BE2C (cell line): ENCODE measurements around the gene ARFRP1.

Experiments used
- DNase-seq: peaks from one replicate; pipeline ENCODE4 v3.0.0-alpha.2; 2020
- H3K27me3 ChIP-seq: fragments of 250-450 bp; sonication (Bioruptor Pico); 2 replicates; pipeline ENCODE4 v1.5.1; 2020; ENCODE audit warnings: mild to moderate bottlenecking
- H3K36me3 ChIP-seq: fragments of 250-450 bp; sonication (Bioruptor Pico); 2 replicates; pipeline ENCODE4 v1.5.1; 2020; ENCODE audit warnings: mild to moderate bottlenecking
- H3K4me1 ChIP-seq: fragments of 250-450 bp; sonication (Bioruptor Pico); 2 replicates; pipeline ENCODE4 v1.5.1; 2020
- H3K4me3 ChIP-seq: 2 replicates; pipeline ENCODE4 v1.5.1; 2011; ENCODE audit warnings: low read depth, low read length
- H3K9me3 ChIP-seq: fragments of 250-450 bp; sonication (Bioruptor Pico); 2 replicates; pipeline ENCODE4 v1.5.1; 2020
- CTCF ChIP-seq: IDR thresholded peaks from 2 replicates; pipeline ENCODE4 v1.5.1; 2012; ENCODE audit warnings: mild to moderate bottlenecking, low read depth, low read length

The ARFRP1 gene

GRCh38 chr20:63689046-63690002 lies 18.5 kb downstream of the ARFRP1 start:
- no peaks in the 10 kb centered on the region for H3K9me3 ChIP-seq
- no peak for DNase-seq
- H3K4me3 ChIP-seq = no peak overlapping the region
- peaks cover 9% of the 10 kb centered on the region for H3K36me3 ChIP-seq
- TF ChIP-seq CTCF = no peak
- no peaks in the 10 kb centered on the region for H3K27me3 ChIP-seq
- H3K4me1 ChIP-seq = no peaks in the 10 kb centered on the region

- Histone ChIP-seq H3K36me3 (peaks cover 9% of the 10 kb centered on the region), H3K9me3 (no peaks in the 10 kb centered on the region), H3K27me3 (no peaks in the 10 kb centered on the region), H3K4me3 (no peak overlapping the region), H3K4me1 (no peaks in the 10 kb centered on the region)
- no peak for TF ChIP-seq CTCF
- no peak for DNase-seq
Observed at GRCh38 chr20:63688228-63689045, 19.3 kb downstream of the ARFRP1 start.

GRCh38 chr20:63687419-63688178 lies 20.2 kb downstream of the ARFRP1 start:
- Histone ChIP-seq H3K4me3 (no peak overlapping the region), H3K27me3 (no peaks in the 10 kb centered on the region), H3K4me1 (no peaks in the 10 kb centered on the region), H3K36me3 (peaks cover 18% of the 10 kb centered on the region), H3K9me3 (no peaks in the 10 kb centered on the region)
- DNase-seq = no peak
- TF ChIP-seq CTCF = no peak

- no peak for DNase-seq
- H3K36me3 ChIP-seq = peaks cover 20% of the 10 kb centered on the region
- no peaks in the 10 kb centered on the region for H3K27me3 ChIP-seq
- H3K4me1 ChIP-seq = no peaks in the 10 kb centered on the region
- no peaks in the 10 kb centered on the region for H3K9me3 ChIP-seq
- no peak overlapping the region for H3K4me3 ChIP-seq
- no peak for TF ChIP-seq CTCF
Observed at GRCh38 chr20:63686492-63687321, 21.1 kb downstream of the ARFRP1 start.

GRCh38 chr20:63686094-63686491 lies 21.7 kb downstream of the ARFRP1 start:
- Histone ChIP-seq H3K4me1 (no peaks in the 10 kb centered on the region), H3K27me3 (no peaks in the 10 kb centered on the region), H3K4me3 (no peak overlapping the region), H3K9me3 (no peaks in the 10 kb centered on the region), H3K36me3 (peaks cover 20% of the 10 kb centered on the region)
- no peak for DNase-seq
- TF ChIP-seq CTCF = no peak
